Transverse colon (tissue), 4 donors: ENCODE data around the gene UBE2C. TPM values are rescaled to one million over a fixed set of nuclear protein-coding genes. Genes with fewer than 3 reads are reported as not detected.

Experiments
- DNase-seq: peaks from one replicate; pipeline ENCODE4 v3.0.0-alpha.2; 2019
- H3K27ac ChIP-seq, 4 donors: fragments of 200-600 bp; sonication (generic); 2 replicates each; pipeline ENCODE4 v1.5.1; 2016 to 2018; ENCODE audit warnings: inconsistent platforms in 4 of 4
- H3K27me3 ChIP-seq: fragments of 200-600 bp; sonication (generic); 2 replicates; pipeline ENCODE4 v1.5.1; 2017; ENCODE audit warnings: inconsistent platforms
- H3K36me3 ChIP-seq, 4 donors: fragments of 200-600 bp; sonication (generic); 2 replicates each; pipeline ENCODE4 v1.5.1; 2017 to 2019; ENCODE audit warnings: inconsistent platforms in 4 of 4
- H3K4me1 ChIP-seq, 4 donors: fragments of 200-600 bp; sonication (generic); 2 replicates each; pipeline ENCODE4 v1.5.1; 2017 to 2020; ENCODE audit warnings: inconsistent platforms in 4 of 4
- H3K4me3 ChIP-seq, 4 donors: fragments of 200-600 bp; sonication (generic); 1 replicate in 1 of 4; 2 replicates in 3 of 4; pipeline versions ENCODE4 v1.5.1 to v1.6.1; 2017 to 2019; ENCODE audit warnings: inconsistent platforms in 4 of 4
- H3K9me3 ChIP-seq, 2 donors: fragments of 200-600 bp; sonication (generic); 2 replicates each; pipeline ENCODE4 v1.5.1; 2017 to 2019; ENCODE audit warnings: inconsistent platforms in 2 of 2
- CTCF ChIP-seq, 5 experiments: fragments of 200-600 bp in 3 of 5; fragments of 450-650 bp in 2 of 5; sonication (generic) in 3 of 5; IDR thresholded peaks; 1 replicate in 2 of 5; 2 replicates in 3 of 5; pipeline ENCODE4 v1.5.1; 2016 to 2017; ENCODE audit warnings: antibody characterized with exemption in 5 of 5, inconsistent platforms in 3 of 5, mild to moderate bottlenecking in 2 of 5, moderate library complexity in 1 of 5
- EP300 ChIP-seq: sonication (generic); formaldehyde crosslinking; IDR thresholded peaks from one replicate; pipeline ENCODE4 v1.6.1; 2017; ENCODE audit warnings: antibody characterized with exemption, low read depth
- POLR2A ChIP-seq: fragments of 450-650 bp; IDR thresholded peaks from one replicate; pipeline ENCODE4 v1.6.1; 2016; ENCODE audit warnings: antibody characterized with exemption, mild to moderate bottlenecking, moderate library complexity
- POLR2AphosphoS5 ChIP-seq, 3 donors: sonication (generic); formaldehyde crosslinking; IDR thresholded peaks; one replicate each; pipeline ENCODE4 v1.6.1; 2016; ENCODE audit warnings: antibody characterized with exemption in 3 of 3
- WGBS, 2 donors: methylation state at CpG; one replicate each; pipeline ENCODE4 v1.1.5; 2018; ENCODE audit warnings: low coverage in 1 of 2; 5-methylcytosine and 5-hydroxymethylcytosine counted together
- in situ Hi-C, 4 donors: fragments of 200-750 bp; cut with MboI; loops; one replicate each; pipeline versions ENCODE4 v1.15.0 to v1.15.1; 2017; ENCODE audit warnings: low sequenced_read_pairs in 3 of 4, low pct_ligation_motif_present in 1 of 4, low pct_unique_long_range_greater_than_20kb in 1 of 4
- intact Hi-C: fragments of 100-400 bp; cut with DNase I; formaldehyde crosslinking; loops from one replicate; pipeline ENCODE4 v1.15.1; 2023; ENCODE audit warnings: low total_unique reads
- total RNA-seq, 4 donors: library from RNA; depleted of rRNA; stranded (reverse); fragments of >200 nt; gene quantifications; one replicate each; pipeline ENCODE4 v1.1.0, GENCODE V29; 2016

Gene UBE2C
- total RNA-seq, 4 donors from 2014 or later: 2.7 to 27.1 (median 6.9) TPM

- peak overlapping the region in 1 of 4 donors; percentile 84 for H3K4me3 ChIP-seq
- 84% methylated on average over 5 of the region's 5 CpGs; no CpG with 5 or more reads in 1 of the 2 donors for WGBS, 2 donors
- no peaks in the 10 kb centered on the region for H3K36me3 ChIP-seq
- H3K4me1 ChIP-seq: peaks cover 19 to 40% (median 28%) of the 10 kb centered on the region in 4 donors
- in situ Hi-C loops (no loop called here), intact Hi-C loops (no loop called here)
- no peaks in the 10 kb centered on the region for H3K9me3 ChIP-seq
- TF ChIP-seq POLR2AphosphoS5 (IDR thresholded peaks at IDR 0.05): peak in 1 of 3 donors; percentile 15
- no peak for TF ChIP-seq CTCF (IDR thresholded peaks at IDR 0.05)
- TF ChIP-seq POLR2A: no peak
- H3K27me3 ChIP-seq: no peaks in the 10 kb centered on the region
- peak overlapping the region; percentile 91 to 98 (median 93) for H3K27ac ChIP-seq
- DNase-seq: peak; percentile 20
Measured at GRCh38 chr20:45835825-45836224, 23.4 kb downstream of the UBE2C start.

- Histone ChIP-seq H3K4me1 (peaks cover 22 to 44% (median 28%) of the 10 kb centered on the region in 4 donors), H3K27ac (peak overlapping the region in 1 of 4 donors; percentile 98), H3K4me3 (no peak overlapping the region), H3K9me3 (no peaks in the 10 kb centered on the region), H3K27me3 (no peaks in the 10 kb centered on the region), H3K36me3 (no peaks in the 10 kb centered on the region)
- 20 to 42% methylated on average over 1 of the region's 1 CpG for WGBS, 2 donors
- in situ Hi-C loops (no loop called here), intact Hi-C loops (no loop called here)
- no peak for DNase-seq
- TF ChIP-seq POLR2A (no peak), POLR2AphosphoS5 (IDR thresholded peaks at IDR 0.05) (no peak), EP300 (no peak), CTCF (IDR thresholded peaks at IDR 0.05) (no peak)
Measured at GRCh38 chr20:45836841-45837240, 24.4 kb downstream of the UBE2C start.

GRCh38 chr20:45840700-45841198 lies 28.3 kb downstream of the UBE2C start:
- Histone ChIP-seq H3K9me3 (no peaks in the 10 kb centered on the region), H3K27ac (peak overlapping the region in 1 of 4 donors; percentile 70), H3K27me3 (no peaks in the 10 kb centered on the region), H3K4me1 (peaks cover 4 to 30% (median 11%) of the 10 kb centered on the region in 4 donors), H3K36me3 (peaks cover 0 to 14% (median 5%) of the 10 kb centered on the region in 4 donors), H3K4me3 (no peak overlapping the region)
- in situ Hi-C loops (no loop called here), intact Hi-C loops (no loop called here)
- 95% methylated on average over 21 of the region's 25 CpGs; no CpG with 5 or more reads in 1 of the 2 donors for WGBS, 2 donors
- TF ChIP-seq EP300 (no peak), POLR2A (no peak), CTCF (IDR thresholded peaks at IDR 0.05) (no peak), POLR2AphosphoS5 (IDR thresholded peaks at IDR 0.05) (no peak)
- no peak for DNase-seq

DNA sequence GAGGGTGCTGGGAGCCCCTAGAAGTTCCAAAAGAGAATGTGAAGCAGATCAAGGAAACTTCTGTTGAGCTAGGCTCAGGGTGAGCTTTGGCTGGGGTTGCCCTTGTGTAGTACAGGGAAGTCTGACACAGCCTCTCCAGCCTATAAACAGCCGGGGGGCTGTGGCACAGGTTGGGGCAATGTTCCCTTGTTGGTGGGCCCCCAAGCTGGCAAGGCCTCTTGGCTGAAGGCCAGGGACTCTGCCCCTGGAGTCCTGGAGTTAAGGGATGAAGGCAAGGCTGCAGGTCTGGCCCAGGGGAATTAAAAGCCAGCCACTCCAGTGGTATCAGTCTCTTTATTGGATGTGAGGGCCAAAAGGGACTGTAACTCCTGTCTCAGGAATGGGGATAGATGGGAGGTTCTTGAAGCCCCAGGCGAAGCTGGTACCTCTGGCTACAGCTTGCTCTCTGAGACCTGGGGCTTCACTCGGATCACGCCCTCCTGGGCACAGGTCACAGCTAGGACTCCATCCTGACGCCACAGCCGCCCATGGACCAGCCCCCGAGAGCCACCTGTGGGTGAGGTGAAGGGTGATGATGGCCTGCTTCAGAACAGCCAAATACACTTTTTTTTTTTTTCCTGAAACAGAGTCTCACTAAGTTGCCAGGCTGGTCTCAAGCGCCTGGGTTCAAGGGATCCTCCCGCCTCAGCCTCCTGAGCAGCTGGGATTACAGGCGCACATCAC lies 29.1 kb downstream of the UBE2C start:
- peak overlapping the region; percentile 39 to 70 (median 61) for H3K27ac ChIP-seq
- H3K36me3 ChIP-seq: peaks cover 0 to 22% (median 5%) of the 10 kb centered on the region in 4 donors
- H3K4me1 ChIP-seq: peaks cover 4 to 26% (median 10%) of the 10 kb centered on the region in 4 donors
- H3K27me3 ChIP-seq: no peaks in the 10 kb centered on the region
- TF ChIP-seq POLR2AphosphoS5 (IDR thresholded peaks at IDR 0.05) (no peak), EP300 (no peak), CTCF (IDR thresholded peaks at IDR 0.05) (no peak), POLR2A (no peak)
- in situ Hi-C loops (no loop called here), intact Hi-C loops (no loop called here)
- H3K4me3 ChIP-seq: no peak overlapping the region
- 95% methylated on average over 10 of the region's 10 CpGs; no CpG with 5 or more reads in 1 of the 2 donors for WGBS, 2 donors
- no peak for DNase-seq
- no peaks in the 10 kb centered on the region for H3K9me3 ChIP-seq
